ENCODE results near the gene SMURF1.

DNA sequence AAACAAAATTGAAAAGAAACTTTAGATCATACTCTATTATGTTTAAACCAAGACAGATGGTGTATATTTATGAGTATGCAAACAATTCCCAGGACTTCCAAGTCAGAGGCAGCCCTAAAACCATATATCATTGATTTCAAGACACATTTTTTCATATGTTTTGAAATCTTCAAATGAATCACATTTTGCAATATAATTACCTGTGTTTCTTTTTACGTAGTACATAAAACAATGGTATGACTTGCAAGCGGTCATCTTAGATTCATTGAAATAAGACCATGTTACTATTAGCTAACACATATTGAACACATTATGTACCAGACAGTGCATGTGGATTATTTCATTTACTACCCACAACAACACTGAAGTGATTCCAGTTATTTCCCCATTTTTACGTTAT is 14.9 kb downstream of the SMURF1 start:
- TF ChIP-seq, protein P1, sequence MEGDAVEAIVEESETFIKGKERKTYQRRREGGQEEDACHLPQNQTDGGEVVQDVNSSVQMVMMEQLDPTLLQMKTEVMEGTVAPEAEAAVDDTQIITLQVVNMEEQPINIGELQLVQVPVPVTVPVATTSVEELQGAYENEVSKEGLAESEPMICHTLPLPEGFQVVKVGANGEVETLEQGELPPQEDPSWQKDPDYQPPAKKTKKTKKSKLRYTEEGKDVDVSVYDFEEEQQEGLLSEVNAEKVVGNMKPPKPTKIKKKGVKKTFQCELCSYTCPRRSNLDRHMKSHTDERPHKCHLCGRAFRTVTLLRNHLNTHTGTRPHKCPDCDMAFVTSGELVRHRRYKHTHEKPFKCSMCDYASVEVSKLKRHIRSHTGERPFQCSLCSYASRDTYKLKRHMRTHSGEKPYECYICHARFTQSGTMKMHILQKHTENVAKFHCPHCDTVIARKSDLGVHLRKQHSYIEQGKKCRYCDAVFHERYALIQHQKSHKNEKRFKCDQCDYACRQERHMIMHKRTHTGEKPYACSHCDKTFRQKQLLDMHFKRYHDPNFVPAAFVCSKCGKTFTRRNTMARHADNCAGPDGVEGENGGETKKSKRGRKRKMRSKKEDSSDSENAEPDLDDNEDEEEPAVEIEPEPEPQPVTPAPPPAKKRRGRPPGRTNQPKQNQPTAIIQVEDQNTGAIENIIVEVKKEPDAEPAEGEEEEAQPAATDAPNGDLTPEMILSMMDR (conservative IDR thresholded peaks at IDR 0.05 in 1 of 2, IDR thresholded peaks at IDR 0.05 in 1 of 2; ENCODE audit: extremely low read depth in 1 of 2, insufficient read depth in 1 of 2, low read depth in 1 of 2, low read length in 2 of 2), result no peak
- TF ChIP-seq EZH2 (IDR thresholded peaks at IDR 0.05; ENCODE audit: borderline replicate concordance, low read length), result no peak

Measured in mammary epithelial cell (primary cell).